Regular cardiac myocyte (primary cell): ENCODE results near the gene HS3ST4. TPM values are rescaled to one million over a fixed set of nuclear protein-coding genes. Genes with fewer than 3 reads are reported as not detected.

ENCODE experiments used
- total RNA-seq: library from RNA; depleted of rRNA; stranded (reverse); fragments of >200 nt; gene quantifications from 2 replicates; pipeline ENCODE4 v1.2.3, GENCODE V29; 2014

Gene HS3ST4
- not detected in 2 replicates for total RNA-seq

GRCh38 chr16:25691519-25692091 lies at the start of gene HS3ST4:
Gene HS3ST4, plus strand, starts transcription at chr16:25691959.

